ENCODE results near the gene FMN2.

The FMN2 gene

DNA sequence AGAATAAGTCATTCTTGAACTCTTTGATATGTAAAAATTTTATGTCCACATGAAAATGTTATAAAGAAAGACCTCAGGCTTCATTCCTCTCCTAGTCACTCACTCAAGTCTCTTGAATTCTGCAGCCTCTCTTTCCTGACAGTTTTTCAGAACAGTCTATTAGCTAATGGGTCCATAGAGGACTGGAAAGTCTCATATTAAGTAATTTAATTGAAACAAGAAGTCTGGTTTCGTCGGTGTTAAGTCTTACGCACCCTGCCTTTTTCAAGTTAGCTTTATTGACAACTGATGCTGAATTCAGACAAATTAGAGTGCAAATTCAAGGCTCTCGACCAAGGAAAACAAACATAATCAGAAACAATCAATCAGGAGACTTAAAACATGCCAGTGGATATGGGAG, 414.5 kb downstream of the FMN2 start:
- Histone ChIP-seq H3K27ac (ENCODE audit: low read depth, low read length) (no peak overlapping the region), H3K9me3 (ENCODE audit: control insufficient read depth, insufficient read depth, low read depth, low read length) (no peaks in the 10 kb centered on the region), H3K36me3 (ENCODE audit: control insufficient read depth, insufficient read depth, low read length) (no peaks in the 10 kb centered on the region), H3K27me3 (ENCODE audit: control insufficient read depth, insufficient read depth, low read length) (no peaks in the 10 kb centered on the region), H3K9ac (ENCODE audit: low read length) (no peak overlapping the region), H3K4me1 (ENCODE audit: control insufficient read depth, insufficient read depth, low read length) (no peaks in the 10 kb centered on the region), H3K4me3 (ENCODE audit: low read depth, low read length) (no peak overlapping the region)

DNA sequence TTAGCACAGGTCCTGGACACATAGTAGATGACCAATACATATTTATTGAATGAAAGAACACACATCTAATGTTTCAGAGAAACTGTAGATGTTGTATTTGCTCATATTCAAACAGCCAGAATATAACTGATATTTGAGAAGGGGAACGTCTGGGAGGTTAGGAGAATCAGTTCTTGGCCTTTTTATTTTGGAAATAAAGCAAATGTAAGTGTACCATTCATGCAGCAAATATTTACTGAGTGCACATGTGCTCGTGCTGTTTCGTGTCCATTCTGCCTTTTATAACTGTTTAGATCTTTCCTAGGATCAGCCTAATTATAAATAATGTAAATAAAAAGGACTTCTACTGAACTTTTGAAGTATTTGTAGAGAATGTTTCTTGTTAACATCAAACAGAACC, 416.5 kb downstream of the FMN2 start:
- Histone ChIP-seq H3K27ac (ENCODE audit: low read depth, low read length) (no peak overlapping the region), H3K9me3 (ENCODE audit: control insufficient read depth, insufficient read depth, low read depth, low read length) (no peaks in the 10 kb centered on the region), H3K27me3 (ENCODE audit: control insufficient read depth, insufficient read depth, low read length) (no peaks in the 10 kb centered on the region), H3K9ac (ENCODE audit: low read length) (no peak overlapping the region), H3K4me3 (ENCODE audit: low read depth, low read length) (no peak overlapping the region), H3K4me1 (ENCODE audit: control insufficient read depth, insufficient read depth, low read length) (no peaks in the 10 kb centered on the region), H3K36me3 (ENCODE audit: control insufficient read depth, insufficient read depth, low read length) (no peaks in the 10 kb centered on the region)

DNA sequence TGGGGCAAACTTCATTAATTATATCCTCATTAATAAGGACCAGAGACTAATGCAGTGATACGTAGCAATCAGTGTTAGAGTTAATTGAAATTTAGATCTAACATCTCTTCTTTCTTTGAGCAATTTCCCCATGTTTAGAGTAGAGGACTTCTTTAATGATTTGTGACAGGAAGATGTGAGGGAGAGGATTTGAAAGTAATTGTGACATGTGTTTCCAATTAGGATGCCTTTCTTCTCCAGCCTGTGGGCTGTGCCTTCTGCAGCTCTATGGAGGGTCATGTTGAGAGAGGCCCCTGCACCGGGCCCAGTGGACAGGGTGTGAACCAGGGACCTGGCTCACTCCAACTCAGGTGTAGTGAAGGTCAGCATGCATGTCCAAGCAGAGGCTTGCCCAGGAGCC, 417.3 kb downstream of the FMN2 start:
- Histone ChIP-seq H3K27ac (ENCODE audit: low read depth, low read length) (no peak overlapping the region), H3K9me3 (ENCODE audit: control insufficient read depth, insufficient read depth, low read depth, low read length) (no peaks in the 10 kb centered on the region), H3K36me3 (ENCODE audit: control insufficient read depth, insufficient read depth, low read length) (no peaks in the 10 kb centered on the region), H3K4me1 (ENCODE audit: control insufficient read depth, insufficient read depth, low read length) (no peaks in the 10 kb centered on the region), H3K27me3 (ENCODE audit: control insufficient read depth, insufficient read depth, low read length) (no peaks in the 10 kb centered on the region), H3K9ac (ENCODE audit: low read length) (no peak overlapping the region), H3K4me3 (ENCODE audit: low read depth, low read length) (no peak overlapping the region)

DNA sequence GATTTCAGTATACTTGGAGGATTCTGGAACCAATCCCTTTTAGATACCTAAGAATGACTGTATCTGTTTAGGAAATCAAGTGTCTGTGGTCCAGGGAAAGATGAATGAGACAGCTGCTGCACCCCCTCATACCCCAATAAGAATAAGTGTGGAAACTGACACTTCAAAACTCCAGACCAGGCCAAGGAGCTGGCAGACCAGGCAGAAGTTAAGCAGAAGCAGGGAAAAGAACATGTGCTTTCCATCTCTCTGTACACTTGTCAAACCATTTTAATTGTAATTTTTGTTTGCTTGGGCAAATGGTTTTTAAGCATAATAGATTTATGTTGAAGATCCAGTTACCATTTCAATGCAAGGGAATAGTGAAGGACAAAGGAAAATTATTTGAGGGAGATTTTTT, 420.1 kb downstream of the FMN2 start:
- Histone ChIP-seq H3K4me3 (ENCODE audit: low read depth, low read length) (no peak overlapping the region), H3K36me3 (ENCODE audit: control insufficient read depth, insufficient read depth, low read length) (no peaks in the 10 kb centered on the region), H3K9ac (ENCODE audit: low read length) (no peak overlapping the region), H3K27me3 (ENCODE audit: control insufficient read depth, insufficient read depth, low read length) (no peaks in the 10 kb centered on the region), H3K9me3 (ENCODE audit: control insufficient read depth, insufficient read depth, low read depth, low read length) (no peaks in the 10 kb centered on the region), H3K27ac (ENCODE audit: low read depth, low read length) (no peak overlapping the region), H3K4me1 (ENCODE audit: control insufficient read depth, insufficient read depth, low read length) (no peaks in the 10 kb centered on the region)

DNA sequence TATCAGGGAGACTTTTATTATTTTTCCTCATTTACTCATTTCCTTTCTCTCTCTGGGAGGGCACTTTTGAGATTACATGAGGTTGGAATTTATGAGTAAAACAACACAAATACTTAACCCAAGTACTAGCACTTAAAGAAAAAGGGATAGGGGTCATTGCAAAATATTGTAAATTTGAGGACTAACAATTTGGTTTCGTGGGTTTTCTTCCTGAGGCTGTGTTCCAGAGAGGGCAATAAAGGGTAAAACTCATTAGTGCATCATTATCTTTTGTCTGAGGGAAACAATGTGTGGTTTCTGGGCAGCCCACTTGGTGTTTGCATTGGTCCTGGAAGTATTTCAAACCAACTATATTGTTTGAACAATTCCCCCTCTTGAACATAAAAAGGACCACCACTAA, 423.8 kb downstream of the FMN2 start:
- Histone ChIP-seq H3K9me3 (ENCODE audit: control insufficient read depth, insufficient read depth, low read depth, low read length) (no peaks in the 10 kb centered on the region), H3K4me1 (ENCODE audit: control insufficient read depth, insufficient read depth, low read length) (no peaks in the 10 kb centered on the region), H3K9ac (ENCODE audit: low read length) (no peak overlapping the region), H3K27ac (ENCODE audit: low read depth, low read length) (no peak overlapping the region), H3K27me3 (ENCODE audit: control insufficient read depth, insufficient read depth, low read length) (no peaks in the 10 kb centered on the region), H3K4me3 (ENCODE audit: low read depth, low read length) (no peak overlapping the region), H3K36me3 (ENCODE audit: control insufficient read depth, insufficient read depth, low read length) (no peaks in the 10 kb centered on the region)

DNA sequence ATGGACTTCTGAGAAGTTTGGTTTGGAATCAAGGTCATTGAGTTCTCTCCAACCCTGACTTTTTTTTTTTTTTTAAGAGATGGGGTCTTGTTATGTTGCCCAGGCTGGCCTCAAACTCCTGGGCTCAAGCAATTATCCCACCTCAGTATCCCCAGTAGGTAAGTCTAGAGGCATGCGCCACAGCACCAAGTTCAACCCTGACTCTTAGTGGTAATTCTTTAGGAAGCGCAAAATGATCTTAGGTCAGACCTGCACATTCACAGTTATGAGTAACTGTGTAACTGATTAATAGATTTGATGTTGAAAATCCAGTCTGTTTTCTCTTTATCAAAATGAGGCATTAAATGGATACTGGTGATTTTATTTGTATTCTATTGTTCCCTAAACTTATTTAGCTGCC, 424.4 kb downstream of the FMN2 start:
- Histone ChIP-seq H3K4me3 (ENCODE audit: low read depth, low read length) (no peak overlapping the region), H3K9ac (ENCODE audit: low read length) (no peak overlapping the region), H3K9me3 (ENCODE audit: control insufficient read depth, insufficient read depth, low read depth, low read length) (no peaks in the 10 kb centered on the region), H3K36me3 (ENCODE audit: control insufficient read depth, insufficient read depth, low read length) (no peaks in the 10 kb centered on the region), H3K4me1 (ENCODE audit: control insufficient read depth, insufficient read depth, low read length) (no peaks in the 10 kb centered on the region), H3K27me3 (ENCODE audit: control insufficient read depth, insufficient read depth, low read length) (no peaks in the 10 kb centered on the region), H3K27ac (ENCODE audit: low read depth, low read length) (no peak overlapping the region)

DNA sequence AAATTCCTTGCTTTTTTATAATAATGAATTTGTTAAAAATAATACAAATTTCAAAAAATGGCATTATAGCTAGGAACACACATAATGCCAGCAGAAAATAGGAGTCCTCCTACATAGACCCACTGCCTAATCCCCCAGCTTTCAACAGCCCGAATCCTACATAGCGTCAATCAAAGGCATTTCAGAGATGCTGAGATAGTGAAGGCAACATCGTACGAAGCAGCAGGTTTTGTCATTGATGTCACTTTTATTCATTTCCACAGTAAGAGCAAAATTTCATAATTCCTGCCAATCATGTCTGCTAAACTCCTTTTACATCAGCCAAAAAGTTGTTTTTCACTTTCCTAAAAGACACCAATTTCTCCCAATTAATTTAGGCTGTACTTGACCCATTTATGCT, 426.2 kb downstream of the FMN2 start:
- Histone ChIP-seq H3K27me3 (ENCODE audit: control insufficient read depth, insufficient read depth, low read length) (no peaks in the 10 kb centered on the region), H3K4me3 (ENCODE audit: low read depth, low read length) (no peak overlapping the region), H3K4me1 (ENCODE audit: control insufficient read depth, insufficient read depth, low read length) (no peaks in the 10 kb centered on the region), H3K36me3 (ENCODE audit: control insufficient read depth, insufficient read depth, low read length) (no peaks in the 10 kb centered on the region), H3K9ac (ENCODE audit: low read length) (no peak overlapping the region), H3K9me3 (ENCODE audit: control insufficient read depth, insufficient read depth, low read depth, low read length) (no peaks in the 10 kb centered on the region), H3K27ac (ENCODE audit: low read depth, low read length) (no peak overlapping the region)

DNA sequence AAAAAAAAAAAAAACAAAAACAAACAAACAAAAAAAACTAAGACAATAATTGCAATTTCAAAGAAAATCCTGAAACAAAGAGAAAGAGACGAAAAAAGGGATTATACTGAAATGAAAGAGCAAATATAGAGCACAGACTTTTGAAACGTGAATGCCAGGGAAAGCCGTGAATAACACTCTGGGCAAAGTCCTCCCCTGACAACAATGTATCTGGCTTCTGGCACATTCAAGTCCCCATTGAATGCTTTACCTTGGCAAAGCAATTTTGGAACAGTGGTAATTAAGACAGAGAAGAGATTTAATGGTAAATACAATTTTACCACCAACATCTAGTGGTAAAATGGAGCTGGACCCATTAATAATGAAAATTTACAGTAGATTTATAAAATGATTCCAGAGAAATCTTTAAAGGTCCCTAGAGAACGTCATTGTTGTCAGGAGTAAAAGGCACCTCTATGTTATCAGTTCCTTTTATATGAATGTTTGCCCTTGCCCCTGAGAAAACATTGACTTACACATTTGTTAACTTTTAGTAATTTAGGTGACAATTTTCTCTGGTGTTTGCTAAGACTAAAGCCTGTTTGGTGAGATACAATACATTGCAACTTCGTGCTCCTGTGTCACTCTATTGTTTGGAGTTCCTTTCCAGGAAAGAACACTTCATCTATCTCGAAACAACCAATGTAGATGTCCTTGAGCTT, 430.6 kb downstream of the FMN2 start:
- H3K27ac ChIP-seq (ENCODE audit: low read depth, low read length) = no peak overlapping the region
- H3K9ac ChIP-seq (ENCODE audit: low read length) = no peak overlapping the region
- no peaks in the 10 kb centered on the region for H3K9me3 ChIP-seq (ENCODE audit: control insufficient read depth, insufficient read depth, low read depth, low read length)
- peaks cover 7% of the 10 kb centered on the region for H3K4me1 ChIP-seq (ENCODE audit: control insufficient read depth, insufficient read depth, low read length)
- no peak overlapping the region for H3K4me3 ChIP-seq (ENCODE audit: low read depth, low read length)
- no peaks in the 10 kb centered on the region for H3K36me3 ChIP-seq (ENCODE audit: control insufficient read depth, insufficient read depth, low read length)
- no peaks in the 10 kb centered on the region for H3K27me3 ChIP-seq (ENCODE audit: control insufficient read depth, insufficient read depth, low read length)

DNA sequence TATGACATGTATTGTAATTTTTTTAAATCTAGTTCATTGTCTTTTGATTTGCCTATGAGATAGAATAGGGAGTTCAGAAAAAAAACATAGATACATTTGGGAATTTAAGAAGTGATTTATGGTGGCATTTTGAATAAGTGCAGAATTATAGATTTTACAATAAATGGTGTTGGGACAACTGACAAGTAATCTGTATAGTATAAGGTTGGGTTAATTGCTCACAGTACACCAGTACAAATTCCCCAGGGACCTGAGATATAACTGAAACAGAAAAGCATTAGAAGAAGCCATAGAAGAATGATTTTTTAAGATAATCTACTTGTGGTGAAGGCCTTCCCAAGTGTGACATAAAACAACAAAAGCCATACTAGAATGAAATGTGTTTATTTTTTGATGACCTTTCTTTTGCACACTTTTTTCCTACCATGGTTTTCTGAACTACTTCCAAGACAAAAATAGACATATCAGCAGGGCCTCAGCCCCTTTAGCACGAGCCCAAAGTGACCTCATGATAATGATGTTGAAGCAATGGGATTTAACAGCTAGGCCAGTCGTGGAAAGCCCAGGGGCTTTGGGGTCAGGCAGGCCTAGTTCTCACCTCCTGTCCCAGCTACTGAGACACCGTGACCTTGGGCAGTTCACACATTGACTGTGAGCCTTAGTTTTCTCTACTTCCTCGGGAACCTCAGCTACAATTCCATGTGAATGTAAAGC, 432.8 kb downstream of the FMN2 start:
- Histone ChIP-seq H3K27ac (ENCODE audit: low read depth, low read length) (no peak overlapping the region), H3K4me3 (ENCODE audit: low read depth, low read length) (no peak overlapping the region), H3K9me3 (ENCODE audit: control insufficient read depth, insufficient read depth, low read depth, low read length) (no peaks in the 10 kb centered on the region), H3K9ac (ENCODE audit: low read length) (no peak overlapping the region), H3K36me3 (ENCODE audit: control insufficient read depth, insufficient read depth, low read length) (no peaks in the 10 kb centered on the region), H3K27me3 (ENCODE audit: control insufficient read depth, insufficient read depth, low read length) (no peaks in the 10 kb centered on the region), H3K4me1 (ENCODE audit: control insufficient read depth, insufficient read depth, low read length) (peaks cover 7% of the 10 kb centered on the region)
